Measurements from ENCODE around the gene DUSP16.

DUSP16 gene

DNA sequence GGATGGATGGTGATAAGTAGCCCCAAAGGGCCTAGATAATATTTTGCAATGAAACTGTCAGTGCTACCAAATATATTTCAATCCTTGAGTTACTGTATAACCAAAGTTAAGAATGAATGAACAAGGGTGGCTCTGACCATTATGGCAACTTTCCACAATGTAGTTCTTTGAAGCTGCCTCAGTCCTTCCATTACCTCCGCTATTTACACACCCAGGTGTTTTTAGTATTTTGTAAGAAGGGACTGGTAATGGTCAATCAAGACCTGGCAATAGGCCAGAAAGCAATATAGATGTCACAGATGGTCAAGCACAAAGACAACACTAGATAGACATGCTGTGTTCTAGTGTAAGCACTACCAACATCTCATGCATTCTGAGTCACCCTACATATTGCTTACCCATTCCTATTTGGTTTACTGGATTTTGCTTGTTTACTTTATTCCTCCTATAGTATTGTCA, 16.3 kb downstream of the DUSP16 start:
- DNase-seq (ENCODE audit: low spot score in 2 of 2) (no peak), ATAC-seq (ENCODE audit: low read depth) (no peak)
- H3K4me1 Mint-ChIP-seq = no peaks in the 10 kb centered on the region
- H3K9me3 Mint-ChIP-seq = no peaks in the 10 kb centered on the region
- H3K4me3 Mint-ChIP-seq = no peak overlapping the region
- H3K27me3 Mint-ChIP-seq = peaks cover 1% of the 10 kb centered on the region
- no peak overlapping the region for H3K27ac Mint-ChIP-seq
- H3K36me3 Mint-ChIP-seq = no peaks in the 10 kb centered on the region

DNA sequence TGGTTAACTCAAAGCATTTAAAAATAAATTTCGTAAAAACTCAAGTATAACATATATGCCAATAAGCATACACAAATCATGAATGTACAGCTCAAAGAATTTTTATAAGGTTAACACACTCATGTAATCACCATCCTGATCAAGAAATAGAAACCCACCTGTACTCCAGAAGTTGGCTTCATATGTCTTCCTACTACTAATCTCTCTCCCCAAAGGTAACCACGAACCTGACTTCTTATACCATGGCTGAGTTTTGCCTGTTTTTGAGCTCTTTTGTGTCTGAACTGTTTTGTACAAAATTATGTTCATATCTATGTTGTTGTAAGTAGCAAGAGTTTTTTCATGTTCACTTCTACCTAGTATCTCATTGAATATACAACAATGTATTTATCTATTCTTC, 18.7 kb downstream of the DUSP16 start:
- ATAC-seq (ENCODE audit: low read depth) (no peak), DNase-seq (ENCODE audit: low spot score in 2 of 2) (no peak)
- Mint-ChIP-seq H3K27ac (no peak overlapping the region), H3K36me3 (no peaks in the 10 kb centered on the region), H3K4me3 (no peak overlapping the region), H3K9me3 (no peaks in the 10 kb centered on the region), H3K27me3 (no peaks in the 10 kb centered on the region), H3K4me1 (no peaks in the 10 kb centered on the region)

DNA sequence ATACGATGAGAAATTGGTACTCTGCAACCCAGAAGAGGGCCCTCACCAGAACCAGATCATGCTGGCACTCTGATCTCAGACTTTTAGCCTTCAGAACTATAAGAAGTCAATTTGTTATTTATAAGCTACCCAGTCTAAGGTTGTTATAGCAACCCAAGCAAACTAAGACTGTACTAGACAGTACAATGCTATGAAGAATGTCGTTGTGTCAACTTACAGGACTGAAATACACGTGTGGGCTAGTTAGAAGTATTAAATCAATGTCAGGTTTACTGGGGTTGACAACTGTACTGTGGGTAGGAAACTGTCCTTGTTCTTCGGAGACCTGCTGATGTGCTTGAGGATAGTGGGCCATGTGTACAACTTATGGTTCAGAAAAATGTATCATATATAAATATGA, 19.7 kb downstream of the DUSP16 start:
- Mint-ChIP-seq H3K4me1 (peaks cover 2% of the 10 kb centered on the region), H3K36me3 (no peaks in the 10 kb centered on the region), H3K27me3 (no peaks in the 10 kb centered on the region), H3K4me3 (no peak overlapping the region), H3K27ac (no peak overlapping the region), H3K9me3 (no peaks in the 10 kb centered on the region)
- no peak for ATAC-seq (ENCODE audit: low read depth)
- no peak for DNase-seq (ENCODE audit: low spot score in 2 of 2)

DNA sequence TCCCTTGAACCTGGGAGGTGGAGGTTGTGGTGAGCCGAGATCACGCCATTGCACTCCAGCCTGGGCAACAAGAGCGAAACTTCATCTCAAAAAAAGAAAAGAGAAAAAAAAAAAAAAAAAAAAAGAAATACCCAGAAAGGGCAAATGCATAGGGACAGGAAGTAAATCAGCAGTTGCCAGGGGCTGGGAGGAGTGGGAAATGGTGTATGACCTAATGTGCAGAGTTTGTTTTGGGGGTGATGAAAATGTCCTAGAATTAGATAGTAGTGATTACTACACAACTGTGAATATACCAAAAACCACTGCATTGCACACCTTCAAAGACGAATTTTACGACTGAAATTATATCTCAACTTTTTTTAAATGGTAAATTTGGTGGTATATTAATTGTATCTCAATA, 20.4 kb downstream of the DUSP16 start:
- Mint-ChIP-seq H3K4me1 (peaks cover 4% of the 10 kb centered on the region), H3K27ac (no peak overlapping the region), H3K9me3 (no peaks in the 10 kb centered on the region), H3K36me3 (no peaks in the 10 kb centered on the region), H3K4me3 (no peak overlapping the region), H3K27me3 (no peaks in the 10 kb centered on the region)
- no peak for ATAC-seq (ENCODE audit: low read depth)
- DNase-seq (ENCODE audit: low spot score in 2 of 2) = no peak

DNA sequence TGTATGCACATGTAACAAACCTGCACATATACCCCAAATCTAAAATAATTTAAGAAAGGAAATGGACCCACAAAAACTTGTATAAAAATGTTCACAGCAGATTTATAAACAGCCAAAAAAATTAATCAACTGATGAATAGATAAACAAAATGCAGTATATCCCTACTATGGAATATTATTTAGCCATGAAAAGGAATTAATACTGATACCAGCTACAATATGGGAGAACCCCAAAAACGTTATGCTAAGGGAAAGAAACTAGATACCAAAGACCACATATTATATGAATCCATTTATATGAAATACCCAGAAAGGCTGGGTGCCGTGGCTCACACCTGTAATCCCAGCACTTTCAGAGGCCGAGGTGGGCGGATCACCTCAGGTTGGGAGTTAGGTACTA, 20.9 kb downstream of the DUSP16 start:
- Mint-ChIP-seq H3K27ac (no peak overlapping the region), H3K36me3 (no peaks in the 10 kb centered on the region), H3K4me1 (peaks cover 4% of the 10 kb centered on the region)

DNA sequence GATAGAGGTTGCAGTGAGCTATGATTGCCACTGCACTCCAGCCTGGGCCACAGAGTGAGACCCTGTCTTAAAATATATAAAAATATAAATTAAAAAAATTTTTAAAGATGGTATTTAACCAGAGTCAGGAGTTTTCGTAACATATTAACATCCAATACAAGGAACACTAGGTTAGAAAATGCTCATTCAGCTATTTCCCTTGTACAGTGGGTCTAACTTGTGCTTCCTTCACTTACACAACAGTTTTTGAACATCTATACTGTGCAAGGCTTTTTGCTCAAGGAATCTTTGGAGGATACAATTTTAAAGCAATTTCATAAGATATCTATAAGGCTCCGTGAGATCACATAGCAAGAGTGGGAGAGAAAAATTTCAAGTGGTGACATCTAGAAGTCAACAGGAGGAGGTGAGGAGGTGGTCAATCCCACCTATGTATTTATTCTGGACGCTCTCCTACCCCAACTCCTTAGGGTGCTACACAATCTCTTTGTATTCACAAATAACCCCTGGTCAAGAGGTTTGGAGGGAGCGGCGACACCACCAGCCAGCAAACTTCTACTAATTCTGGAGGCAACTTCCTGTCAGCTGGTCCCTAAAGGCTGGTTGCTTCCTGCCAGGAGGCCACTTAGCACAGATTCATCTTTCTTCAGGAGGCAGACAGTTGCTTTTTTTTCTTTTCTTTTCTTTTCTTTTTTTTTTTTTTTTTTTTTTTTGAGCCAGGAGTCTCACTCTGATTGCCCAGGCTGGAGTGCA, 22.2 kb downstream of the DUSP16 start:
- no peaks in the 10 kb centered on the region for H3K9me3 Mint-ChIP-seq
- DNase-seq (ENCODE audit: low spot score in 2 of 2) (no peak), ATAC-seq (ENCODE audit: low read depth) (no peak)
- H3K27ac Mint-ChIP-seq = no peak overlapping the region
- peaks cover 4% of the 10 kb centered on the region for H3K4me1 Mint-ChIP-seq
- H3K36me3 Mint-ChIP-seq = no peaks in the 10 kb centered on the region
- no peak overlapping the region for H3K4me3 Mint-ChIP-seq
- H3K27me3 Mint-ChIP-seq = no peaks in the 10 kb centered on the region

More for the DNA sequence above, 20.9 kb downstream of the DUSP16 start:
- Mint-ChIP-seq H3K27me3 (no peaks in the 10 kb centered on the region), H3K4me3 (no peak overlapping the region), H3K9me3 (no peaks in the 10 kb centered on the region)
- ATAC-seq (ENCODE audit: low read depth) (no peak), DNase-seq (ENCODE audit: low spot score in 2 of 2) (no peak)

DNA sequence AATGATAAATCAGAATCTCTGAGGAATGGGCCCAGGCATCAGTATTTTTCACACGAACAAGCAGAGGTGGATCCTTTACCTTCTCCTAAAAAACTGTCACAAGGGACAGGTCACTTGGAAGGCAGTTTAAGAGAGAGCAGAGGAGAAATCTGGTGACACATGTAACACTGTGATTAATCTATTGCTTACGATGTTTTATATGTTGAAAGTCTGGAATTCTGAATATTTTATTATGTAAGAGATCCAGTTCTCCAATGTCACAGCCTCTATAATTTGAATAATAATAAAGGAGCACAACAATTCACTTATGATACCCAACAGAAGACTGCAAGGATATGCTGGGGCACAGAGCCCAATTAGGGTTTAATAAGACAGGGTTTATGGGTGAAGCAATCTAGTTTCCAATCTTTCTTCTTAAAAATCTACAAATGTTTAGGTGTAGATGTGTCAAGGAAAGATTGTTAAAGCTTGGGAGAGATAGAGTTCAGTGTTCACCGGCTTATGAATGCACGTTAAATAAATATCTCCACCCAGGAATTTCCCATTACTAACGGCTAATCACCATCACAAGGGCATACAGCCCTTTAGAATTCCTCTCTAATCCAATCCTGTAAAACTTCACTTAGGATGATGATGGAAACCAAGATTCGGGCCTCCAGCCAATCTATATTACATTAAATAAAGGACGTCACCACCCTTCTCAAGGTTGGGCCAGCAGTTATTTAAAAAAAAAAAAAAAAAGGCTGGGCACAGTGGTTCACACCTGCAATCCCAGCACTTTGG, 23.4 kb downstream of the DUSP16 start:
- DNase-seq (ENCODE audit: low spot score in 2 of 2) (no peak), ATAC-seq (ENCODE audit: low read depth) (no peak)
- Mint-ChIP-seq H3K27me3 (no peaks in the 10 kb centered on the region), H3K4me1 (peaks cover 4% of the 10 kb centered on the region), H3K27ac (no peak overlapping the region), H3K9me3 (no peaks in the 10 kb centered on the region), H3K36me3 (no peaks in the 10 kb centered on the region), H3K4me3 (no peak overlapping the region)

DNA sequence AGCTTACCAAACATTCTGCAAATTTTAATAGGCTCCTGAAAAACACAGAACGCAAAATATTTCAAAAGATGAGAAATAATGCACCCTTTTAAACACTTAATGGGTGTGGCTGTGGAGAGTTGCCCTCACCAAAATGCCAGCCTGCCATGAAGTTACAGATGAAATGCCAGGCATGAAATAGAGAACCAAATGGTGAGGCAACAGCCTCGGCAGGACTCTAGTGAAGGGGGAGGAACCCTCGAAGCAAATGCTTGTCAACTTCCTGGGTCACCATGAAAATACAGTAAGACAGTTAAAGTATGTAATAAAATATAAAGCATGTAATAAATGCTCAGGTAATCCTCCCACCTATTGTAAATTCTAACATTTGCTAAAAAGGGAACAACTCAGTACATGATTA, 24.1 kb downstream of the DUSP16 start:
- H3K27me3 Mint-ChIP-seq = no peaks in the 10 kb centered on the region

DNA sequence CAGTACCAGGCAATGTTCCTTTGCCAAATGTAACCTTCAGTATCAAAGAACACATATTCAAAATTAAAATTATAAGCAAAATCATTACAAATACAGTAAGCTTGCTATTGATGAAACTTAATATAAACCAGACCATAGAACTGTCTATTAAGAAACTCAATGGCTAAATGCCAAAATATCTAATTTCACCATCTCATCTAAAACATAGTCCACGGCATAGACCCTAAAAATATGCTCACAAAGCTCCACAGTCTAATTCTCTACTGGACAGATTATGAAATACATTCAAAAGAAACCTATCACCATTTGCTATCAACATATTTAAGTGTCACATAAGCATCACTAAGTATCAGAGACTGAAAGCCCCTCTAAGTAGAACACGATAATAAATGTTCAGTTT, 25.2 kb downstream of the DUSP16 start:
- Mint-ChIP-seq H3K27me3 (no peaks in the 10 kb centered on the region), H3K27ac (no peak overlapping the region), H3K4me1 (peaks cover 4% of the 10 kb centered on the region), H3K4me3 (no peak overlapping the region), H3K36me3 (no peaks in the 10 kb centered on the region), H3K9me3 (no peaks in the 10 kb centered on the region)
- ATAC-seq (ENCODE audit: low read depth) (no peak), DNase-seq (ENCODE audit: low spot score in 2 of 2) (no peak)

More for the DNA sequence above, 24.1 kb downstream of the DUSP16 start:
- Mint-ChIP-seq H3K27ac (no peak overlapping the region), H3K4me3 (no peak overlapping the region), H3K9me3 (no peaks in the 10 kb centered on the region), H3K4me1 (peaks cover 4% of the 10 kb centered on the region), H3K36me3 (no peaks in the 10 kb centered on the region)
- ATAC-seq (ENCODE audit: low read depth) (no peak), DNase-seq (ENCODE audit: low spot score in 2 of 2) (no peak)

DNA sequence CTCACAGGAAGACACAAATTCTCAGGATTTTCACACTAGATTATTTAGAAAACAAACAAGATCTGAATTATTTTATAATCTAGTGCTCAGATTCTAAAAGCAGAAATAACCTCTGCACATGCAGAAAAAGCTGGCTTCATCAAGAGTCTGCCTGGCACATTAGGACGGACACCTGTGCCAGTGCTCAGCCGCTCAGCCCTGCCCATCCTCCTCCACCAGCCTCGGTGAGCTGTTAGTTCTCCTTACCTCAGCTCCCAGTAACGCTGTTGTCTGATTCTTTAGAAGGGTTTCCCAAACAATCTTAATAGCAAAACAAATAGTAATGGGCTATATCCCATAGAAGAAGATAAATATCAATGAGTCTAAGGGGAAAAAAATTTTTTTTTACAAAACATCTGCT, 27.7 kb downstream of the DUSP16 start:
- no peaks in the 10 kb centered on the region for H3K36me3 Mint-ChIP-seq

DNA sequence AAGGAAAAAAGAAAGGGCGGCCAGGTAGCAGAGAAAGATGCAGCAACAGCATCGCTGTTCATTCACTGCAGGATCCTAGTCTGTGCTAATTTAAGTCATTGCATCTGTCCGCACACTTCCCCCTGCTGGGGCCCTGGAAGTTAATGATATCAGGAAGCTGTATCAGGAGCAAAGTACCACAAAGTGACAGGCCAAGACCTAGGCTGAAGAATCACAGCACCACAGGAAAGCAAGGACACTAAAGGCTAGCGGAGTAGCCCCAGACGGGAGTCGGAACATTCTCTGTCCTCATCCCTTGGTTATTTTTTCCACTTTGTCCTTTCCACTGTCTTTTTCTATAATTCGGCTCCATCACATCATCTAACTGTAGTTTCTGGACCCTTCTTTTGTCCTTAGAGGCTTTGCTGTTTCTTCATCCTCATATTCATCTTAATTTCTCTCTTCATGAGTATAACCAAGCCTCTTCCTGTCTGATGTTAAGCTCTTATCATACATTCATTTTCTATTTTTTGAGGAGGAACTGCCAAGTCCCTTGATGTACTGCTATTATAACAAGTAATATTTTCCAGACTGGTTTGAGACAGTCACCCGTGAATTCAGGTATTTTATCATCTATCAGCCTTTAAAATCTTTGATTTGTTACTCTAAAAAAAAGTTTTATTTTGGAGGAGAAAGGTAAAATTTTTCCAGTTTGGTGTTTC, 28.3 kb downstream of the DUSP16 start:
- no peaks in the 10 kb centered on the region for H3K36me3 Mint-ChIP-seq
- no peak for DNase-seq (ENCODE audit: low spot score in 2 of 2)

More for the DNA sequence above, 27.7 kb downstream of the DUSP16 start:
- H3K27ac Mint-ChIP-seq = no peak overlapping the region
- H3K4me1 Mint-ChIP-seq = peaks cover 4% of the 10 kb centered on the region
- H3K27me3 Mint-ChIP-seq = no peaks in the 10 kb centered on the region
- DNase-seq (ENCODE audit: low spot score in 2 of 2) (no peak), ATAC-seq (ENCODE audit: low read depth) (no peak)
- H3K9me3 Mint-ChIP-seq = no peaks in the 10 kb centered on the region
- no peak overlapping the region for H3K4me3 Mint-ChIP-seq

DNA sequence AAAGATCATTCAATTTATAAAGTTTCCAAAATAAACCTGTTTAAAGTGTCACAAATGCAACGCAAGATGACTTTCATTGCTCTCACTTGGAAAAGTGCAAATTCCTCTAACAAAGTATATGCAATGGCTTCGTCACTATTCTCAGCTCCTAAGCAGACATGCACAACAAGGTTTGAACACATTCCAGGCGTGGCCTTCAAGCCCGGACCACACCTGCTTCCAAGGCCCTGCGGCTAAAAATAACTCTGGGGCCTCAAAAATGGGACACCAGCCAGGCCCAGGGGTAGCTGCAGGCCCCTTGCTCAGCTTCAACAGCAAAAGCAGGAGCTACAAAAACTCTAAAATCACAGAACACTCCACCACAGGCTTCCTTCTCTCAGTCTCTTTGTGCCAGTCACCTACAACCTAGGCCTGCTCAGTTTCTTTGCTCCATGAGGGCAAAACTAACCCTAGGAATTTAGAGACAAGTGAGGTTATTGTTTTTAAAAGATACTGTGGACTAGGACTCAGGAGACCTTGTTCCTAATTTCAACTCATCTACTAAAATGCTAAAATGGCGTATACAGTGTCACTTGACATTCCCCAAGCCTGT, 29.3 kb downstream of the DUSP16 start:
- no peak for DNase-seq (ENCODE audit: low spot score in 2 of 2)
- no peaks in the 10 kb centered on the region for H3K36me3 Mint-ChIP-seq
- no peaks in the 10 kb centered on the region for H3K27me3 Mint-ChIP-seq
- no peak overlapping the region for H3K4me3 Mint-ChIP-seq
- H3K27ac Mint-ChIP-seq = no peak overlapping the region
- ATAC-seq (ENCODE audit: low read depth) = no peak
- H3K9me3 Mint-ChIP-seq = no peaks in the 10 kb centered on the region
- peaks cover 4% of the 10 kb centered on the region for H3K4me1 Mint-ChIP-seq

More for the DNA sequence above, 28.3 kb downstream of the DUSP16 start:
- ATAC-seq (ENCODE audit: low read depth) = no peak
- H3K27me3 Mint-ChIP-seq = no peaks in the 10 kb centered on the region
- H3K27ac Mint-ChIP-seq = no peak overlapping the region
- H3K4me3 Mint-ChIP-seq = no peak overlapping the region
- H3K4me1 Mint-ChIP-seq = peaks cover 4% of the 10 kb centered on the region
- no peaks in the 10 kb centered on the region for H3K9me3 Mint-ChIP-seq

DNA sequence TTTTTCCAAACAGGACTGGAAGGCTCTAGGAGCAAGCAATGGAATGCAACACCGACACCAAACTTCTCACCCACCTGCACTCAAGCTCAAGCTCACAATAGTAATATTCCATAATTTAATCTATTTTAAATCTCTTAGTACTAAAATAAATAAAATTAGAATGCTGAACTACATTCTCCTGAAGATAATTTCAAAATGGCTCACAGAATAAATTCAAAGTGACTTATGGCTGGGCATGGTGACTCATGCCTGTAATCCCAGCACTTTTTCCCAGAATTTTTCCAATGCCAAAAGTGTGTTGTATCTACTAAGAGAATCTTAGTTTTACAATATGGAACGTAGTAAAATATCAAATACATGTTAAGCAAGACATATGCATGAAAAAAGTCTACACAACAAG, 31.5 kb downstream of the DUSP16 start:
- no peak overlapping the region for H3K27ac Mint-ChIP-seq
- no peaks in the 10 kb centered on the region for H3K9me3 Mint-ChIP-seq
- no peak for ATAC-seq (ENCODE audit: low read depth)
- H3K4me3 Mint-ChIP-seq = no peak overlapping the region
- peaks cover 4% of the 10 kb centered on the region for H3K4me1 Mint-ChIP-seq
- H3K36me3 Mint-ChIP-seq = no peaks in the 10 kb centered on the region
- no peak for DNase-seq (ENCODE audit: low spot score in 2 of 2)
- H3K27me3 Mint-ChIP-seq = no peaks in the 10 kb centered on the region
